ENCODE measurements around the gene NAPB. TPM values are rescaled to one million over a fixed set of nuclear protein-coding genes. Genes with fewer than 3 reads are reported as not detected.
A peak's percentile ranks its signal among the peaks of the same experiment; 100 is the strongest.

Gene NAPB
- polyA plus RNA-seq, 1 experiment = 6.4 TPM

DNA sequence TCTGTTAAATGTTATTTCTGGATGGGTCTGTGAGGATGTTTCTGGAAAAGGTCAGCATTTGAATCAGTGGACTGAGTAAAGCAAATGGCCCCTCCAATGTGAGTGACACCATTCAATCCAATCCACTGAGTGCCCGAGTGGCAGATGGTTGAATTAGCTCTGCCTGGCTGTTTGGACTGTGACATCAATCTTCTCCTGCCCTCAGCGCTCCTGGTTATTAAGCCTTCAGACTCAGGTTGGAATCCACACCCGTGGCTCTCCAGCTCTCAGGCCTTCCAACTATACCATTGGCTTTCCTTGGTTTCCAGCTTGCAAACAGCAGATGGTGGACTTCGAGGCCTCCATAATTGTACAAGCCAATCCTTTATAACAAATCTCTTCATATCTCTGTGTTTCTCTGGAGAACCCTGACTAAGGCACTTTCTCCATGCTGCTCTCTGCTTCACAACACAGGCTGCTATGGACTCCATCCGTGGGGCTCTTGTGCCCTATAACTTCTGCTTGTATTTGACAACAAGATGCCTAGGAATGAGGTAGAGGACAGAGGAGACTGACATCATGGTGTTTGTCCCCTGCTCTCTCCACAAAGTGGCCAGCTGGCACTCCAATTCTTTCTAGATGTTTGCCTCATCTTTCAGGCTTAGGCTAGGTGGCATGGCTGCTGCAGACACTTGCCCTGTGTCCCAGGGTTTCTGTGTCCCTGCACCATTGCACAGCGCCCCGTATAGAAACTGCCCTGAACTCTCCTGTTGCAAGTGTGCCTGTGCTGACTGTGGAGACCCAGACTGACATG is 13.4 kb upstream of the NAPB start:
- no peak overlapping the region for H3K4me3 ChIP-seq (ENCODE audit: low read depth, low read length)
- H3K9me3 ChIP-seq (ENCODE audit: control insufficient read depth, insufficient read depth, low read length) = no peaks in the 10 kb centered on the region
- ChIA-PET POLR2A (no interaction called here), CTCF (interaction anchor here (1.3 to 3.0 kb wide), 4 partner anchors 8 to 172 kb away, joined by 4 to 26 read pairs (median 6); partner anchors contain the start of gene NAPB)
- no peak overlapping the region for H3K27ac ChIP-seq (ENCODE audit: low read depth, low read length)
- H3K27me3 ChIP-seq (ENCODE audit: control insufficient read depth, insufficient read depth, low read length) = no peaks in the 10 kb centered on the region
- DNase-seq (ENCODE audit: low read depth, low spot score) = no peak
- TF ChIP-seq, protein P1, sequence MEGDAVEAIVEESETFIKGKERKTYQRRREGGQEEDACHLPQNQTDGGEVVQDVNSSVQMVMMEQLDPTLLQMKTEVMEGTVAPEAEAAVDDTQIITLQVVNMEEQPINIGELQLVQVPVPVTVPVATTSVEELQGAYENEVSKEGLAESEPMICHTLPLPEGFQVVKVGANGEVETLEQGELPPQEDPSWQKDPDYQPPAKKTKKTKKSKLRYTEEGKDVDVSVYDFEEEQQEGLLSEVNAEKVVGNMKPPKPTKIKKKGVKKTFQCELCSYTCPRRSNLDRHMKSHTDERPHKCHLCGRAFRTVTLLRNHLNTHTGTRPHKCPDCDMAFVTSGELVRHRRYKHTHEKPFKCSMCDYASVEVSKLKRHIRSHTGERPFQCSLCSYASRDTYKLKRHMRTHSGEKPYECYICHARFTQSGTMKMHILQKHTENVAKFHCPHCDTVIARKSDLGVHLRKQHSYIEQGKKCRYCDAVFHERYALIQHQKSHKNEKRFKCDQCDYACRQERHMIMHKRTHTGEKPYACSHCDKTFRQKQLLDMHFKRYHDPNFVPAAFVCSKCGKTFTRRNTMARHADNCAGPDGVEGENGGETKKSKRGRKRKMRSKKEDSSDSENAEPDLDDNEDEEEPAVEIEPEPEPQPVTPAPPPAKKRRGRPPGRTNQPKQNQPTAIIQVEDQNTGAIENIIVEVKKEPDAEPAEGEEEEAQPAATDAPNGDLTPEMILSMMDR (IDR thresholded peaks at IDR 0.05; ENCODE audit: low read depth, low read length) = no peak

DNA sequence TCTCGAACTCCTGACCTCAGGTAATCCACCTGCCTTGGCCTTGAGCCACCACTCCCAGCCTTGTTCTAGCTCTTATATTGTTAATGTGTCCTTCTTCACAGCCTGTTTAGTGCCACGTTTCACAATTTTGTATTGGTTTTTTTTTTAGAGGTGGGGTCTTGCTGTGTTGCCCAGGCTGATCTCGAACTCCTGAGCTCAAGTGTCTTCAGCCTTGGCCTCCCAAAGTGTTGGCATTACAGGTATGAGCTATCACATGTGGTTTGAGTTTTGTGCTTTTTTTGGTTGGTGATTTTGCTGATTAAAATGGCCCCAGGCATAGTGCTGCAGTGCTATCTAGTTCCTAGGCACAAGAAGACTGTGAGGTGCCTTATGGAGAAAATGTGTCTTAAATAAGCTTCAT is 12.3 kb upstream of the NAPB start:
- ChIA-PET CTCF (interaction anchor here (0.7 to 3.0 kb wide), 4 partner anchors 9 to 855 kb away, joined by 3 to 26 read pairs (median 6); no protein-coding TSS in a partner anchor), POLR2A (no interaction called here)
- TF ChIP-seq, protein P1 (IDR thresholded peaks at IDR 0.05; ENCODE audit: low read depth, low read length) = no peak
- DNase-seq (ENCODE audit: low read depth, low spot score) = no peak
- H3K4me3 ChIP-seq (ENCODE audit: low read depth, low read length) = no peak overlapping the region
- H3K9me3 ChIP-seq (ENCODE audit: control insufficient read depth, insufficient read depth, low read length) = no peaks in the 10 kb centered on the region
- H3K27ac ChIP-seq (ENCODE audit: low read depth, low read length) = no peak overlapping the region
- H3K27me3 ChIP-seq (ENCODE audit: control insufficient read depth, insufficient read depth, low read length) = no peaks in the 10 kb centered on the region

DNA sequence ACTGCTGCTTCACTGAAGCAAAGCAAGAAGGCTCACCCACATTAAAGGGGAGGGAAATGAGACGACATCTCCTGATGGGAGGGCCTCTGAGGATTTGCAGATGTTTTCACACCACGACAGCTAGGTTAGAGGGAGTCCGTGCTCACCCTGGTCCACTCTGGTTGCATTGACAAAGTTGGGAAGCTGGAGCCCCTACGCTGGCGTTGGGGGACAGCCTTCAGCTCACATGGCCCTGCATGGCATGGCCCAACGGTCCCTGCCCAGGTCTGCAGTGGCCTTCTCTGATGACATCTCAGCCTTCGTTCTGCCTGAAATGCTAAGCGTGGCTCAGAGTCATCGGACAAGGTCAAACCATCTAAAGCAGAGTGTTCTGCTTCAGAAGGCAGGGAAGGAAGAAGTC is 3.8 kb upstream of the NAPB start:
- ChIA-PET POLR2A (no interaction called here), CTCF (no interaction called here)
- H3K9me3 ChIP-seq (ENCODE audit: control insufficient read depth, insufficient read depth, low read length) = no peaks in the 10 kb centered on the region; the same call in 1 of the 2 replicates
- no peak overlapping the region for H3K27ac ChIP-seq (ENCODE audit: low read depth, low read length)
- peaks cover 2% of the 10 kb centered on the region for H3K27me3 ChIP-seq (ENCODE audit: control insufficient read depth, insufficient read depth, low read length)
- no peak for DNase-seq (ENCODE audit: low read depth, low spot score)
- H3K4me3 ChIP-seq (ENCODE audit: low read depth, low read length) = no peak overlapping the region
- TF ChIP-seq, protein P1 (IDR thresholded peaks at IDR 0.05; ENCODE audit: low read depth, low read length) = no peak

DNA sequence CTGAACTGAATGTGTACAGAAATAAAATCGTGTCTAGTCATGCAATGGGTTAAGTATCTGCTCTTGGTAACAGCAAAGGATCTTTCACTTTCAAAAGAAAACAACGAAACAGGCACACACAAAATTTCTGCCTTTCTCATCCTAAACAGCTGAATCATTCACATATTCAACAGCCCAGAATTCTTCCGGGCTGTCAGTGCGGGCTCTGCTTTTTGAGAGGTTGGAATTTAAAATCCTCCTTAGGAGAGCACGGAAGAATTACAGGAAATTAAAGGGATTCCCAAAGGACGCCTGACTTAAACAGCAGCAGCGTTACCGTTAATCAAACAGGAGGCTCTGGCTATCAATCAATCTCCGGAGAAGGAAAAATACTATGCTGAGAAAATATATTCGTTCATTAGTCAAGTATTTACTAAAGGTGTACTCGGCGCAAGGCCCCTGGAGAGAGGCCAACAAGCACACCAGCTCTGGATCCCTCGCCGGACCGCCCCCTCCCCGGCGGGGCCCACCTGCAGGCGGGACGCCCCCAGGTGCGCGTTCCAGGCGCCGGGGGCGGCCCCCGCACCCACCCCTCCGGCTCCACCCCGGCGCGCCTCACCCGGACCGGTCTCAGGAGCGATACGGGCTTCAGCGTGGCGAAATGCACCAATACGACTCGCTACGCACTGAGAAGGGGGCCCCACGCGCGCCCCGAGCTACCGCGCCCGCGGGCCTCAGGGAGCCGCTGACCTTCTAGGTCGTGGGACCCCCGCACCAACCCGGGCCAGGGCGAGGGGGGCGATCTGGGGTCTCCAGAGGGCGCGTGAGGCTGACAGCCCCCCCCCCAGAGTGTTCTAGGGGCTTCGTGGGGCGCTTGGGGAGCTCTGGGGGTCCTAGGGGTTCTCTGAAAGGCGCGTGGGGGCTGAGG is 1.0 kb downstream of the NAPB start:
- H3K4me3 ChIP-seq (ENCODE audit: low read depth, low read length) = peak overlapping the region; percentile 92
- ChIA-PET POLR2A (interaction anchor here (1.3 kb wide), 1 partner anchor 62 kb away, joined by 3 read pairs; no protein-coding TSS in a partner anchor), CTCF (interaction anchor here (0.7 to 3.2 kb wide), 7 partner anchors 11 to 70 kb away, joined by 3 to 27 read pairs (median 5); no protein-coding TSS in a partner anchor)
- peaks cover 2% of the 10 kb centered on the region for H3K27me3 ChIP-seq (ENCODE audit: control insufficient read depth, insufficient read depth, low read length)
- TF ChIP-seq, protein P1 (IDR thresholded peaks at IDR 0.05; ENCODE audit: low read depth, low read length) = no peak
- DNase-seq (ENCODE audit: low read depth, low spot score) = peak; percentile 29
- no peaks in the 10 kb centered on the region; the same call in 1 of the 2 replicates for H3K9me3 ChIP-seq (ENCODE audit: control insufficient read depth, insufficient read depth, low read length)
- peak overlapping the region; percentile 80 for H3K27ac ChIP-seq (ENCODE audit: low read depth, low read length)
